Vagina (tissue), 2 donors: ENCODE data around the gene HNRNPU.

ENCODE experiments used
- CTCF ChIP-seq, 3 experiments: fragments of 450-650 bp in 2 of 3; fragments of 200-600 bp in 1 of 3; sonication (generic) in 1 of 3; IDR thresholded peaks; one replicate each; pipeline ENCODE4 v1.5.1; 2017 to 2019; ENCODE audit warnings: antibody characterized with exemption in 3 of 3, mild to moderate bottlenecking in 2 of 3, moderate library complexity in 2 of 3
- POLR2A ChIP-seq, 2 donors: fragments of 450-650 bp; IDR thresholded peaks; one replicate each; pipeline ENCODE4 v1.6.1; 2017; ENCODE audit warnings: antibody characterized with exemption in 2 of 2, mild to moderate bottlenecking in 2 of 2, moderate library complexity in 2 of 2
- POLR2AphosphoS5 ChIP-seq, 2 donors: sonication (generic); formaldehyde crosslinking; IDR thresholded peaks; one replicate each; pipeline ENCODE4 v1.9.0; 2017; ENCODE audit warnings: antibody characterized with exemption in 2 of 2, mild to moderate bottlenecking in 2 of 2, low read depth in 1 of 2; ENCODE audit not compliant: insufficient read depth in 1 of 2

DNA sequence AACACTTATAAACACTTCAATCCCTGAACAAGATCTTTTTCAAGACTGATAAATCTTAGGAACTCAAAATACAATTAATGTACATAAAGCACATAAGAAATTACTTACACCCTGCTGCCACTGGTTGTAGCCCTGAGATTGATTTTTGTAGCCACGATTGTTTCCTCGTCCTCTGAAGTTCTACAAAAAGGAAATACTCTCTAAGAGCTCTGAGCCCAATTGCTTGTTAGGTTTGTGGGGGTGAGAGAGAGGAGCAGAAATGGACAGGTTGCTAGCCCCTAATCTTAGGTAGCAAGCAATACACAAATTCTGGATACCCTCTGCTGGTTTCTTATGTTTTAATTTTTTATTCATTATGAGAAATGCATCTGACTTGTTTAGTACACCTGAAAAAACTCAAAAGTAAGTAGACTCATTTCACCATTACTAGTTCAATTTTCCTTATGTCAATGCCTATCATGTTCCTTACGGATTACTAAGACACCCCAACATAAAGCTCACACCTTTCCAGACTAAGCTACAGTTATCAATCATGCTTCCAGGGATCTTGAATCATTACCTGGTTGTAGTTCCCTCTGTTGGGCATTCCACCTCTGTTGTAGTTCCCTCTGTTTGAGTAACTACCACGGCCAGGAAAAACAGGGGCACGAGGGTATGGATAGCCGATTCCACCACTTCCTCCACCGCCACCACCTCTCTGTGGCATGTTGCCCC lies 9.3 kb downstream of the HNRNPU start:
- no peak for TF ChIP-seq CTCF (IDR thresholded peaks at IDR 0.05)
- TF ChIP-seq POLR2A (IDR thresholded peaks at IDR 0.05), result no peak
- TF ChIP-seq POLR2AphosphoS5 (IDR thresholded peaks at IDR 0.05; ENCODE audit: insufficient read depth in 1 of 2, low read depth in 1 of 2), result no peak
